Measurements from ENCODE around the gene NTS. TPM values are rescaled to one million over a fixed set of nuclear protein-coding genes. Genes with fewer than 3 reads are reported as not detected.
A peak's percentile ranks its signal among the peaks of the same experiment; 100 is the strongest.

Gene NTS
- under 1 TPM in 1 of 4 donors, not detected in 3; 0.43 TPM for total RNA-seq
- 1.1 TPM for polyA plus RNA-seq
- long read RNA-seq, donor 1 = 0 reads
- long read RNA-seq, donor 2 = 0 reads
- long read RNA-seq, donor 3 = 0 reads
- long read RNA-seq, donor 4 = 0 reads

GRCh38 chr12:85874031-85874461, at the start of gene NTS:
Gene NTS (plus strand): TSS chr12:85874295. CDS start chr12:85874404, 109 bp downstream.
- WGBS = 6% methylated on average over 3 of the region's 3 CpGs
- no peaks in the 10 kb centered on the region for H3K9me3 ChIP-seq (ENCODE audit: control insufficient read depth, low read length)
- intact Hi-C loops (cut with DNase I) = loop anchor here in 3 of 4 donors (5.0 to 10.0 kb wide), 2 partner anchors 399 to 402 kb away; no protein-coding TSS in a partner anchor
- H3K4me3 ChIP-seq (ENCODE audit: low read length) = no peak within 1 kb of the TSS
- ATAC-seq (no peak), DNase-seq (no peak)
- no peak within 1 kb of the TSS for H3K27ac ChIP-seq (ENCODE audit: low read length)
- no peaks in the 10 kb centered on the region for H3K27me3 ChIP-seq (ENCODE audit: control insufficient read depth, insufficient read depth)
- H3K4me1 ChIP-seq (ENCODE audit: control insufficient read depth, insufficient read depth, low read length) = no peaks in the 10 kb centered on the region

GRCh38 chr12:85825746-85826145, 48.3 kb upstream of the NTS start:
- H3K9me3 ChIP-seq (ENCODE audit: control insufficient read depth, low read length) = no peaks in the 10 kb centered on the region
- no peak overlapping the region for H3K27ac ChIP-seq (ENCODE audit: low read length)
- intact Hi-C loops (cut with DNase I) = no loop called here
- DNase-seq = no peak
- H3K4me3 ChIP-seq (ENCODE audit: low read length) = no peak overlapping the region
- ATAC-seq = no peak
- no peaks in the 10 kb centered on the region for H3K4me1 ChIP-seq (ENCODE audit: control insufficient read depth, insufficient read depth, low read length)
- H3K27me3 ChIP-seq (ENCODE audit: control insufficient read depth, insufficient read depth) = no peaks in the 10 kb centered on the region

GRCh38 chr12:85828576-85828975, 45.5 kb upstream of the NTS start:
- Histone ChIP-seq H3K4me1 (ENCODE audit: control insufficient read depth, insufficient read depth, low read length) (no peaks in the 10 kb centered on the region), H3K4me3 (ENCODE audit: low read length) (no peak overlapping the region), H3K27ac (ENCODE audit: low read length) (no peak overlapping the region), H3K27me3 (ENCODE audit: control insufficient read depth, insufficient read depth) (no peaks in the 10 kb centered on the region), H3K9me3 (ENCODE audit: control insufficient read depth, low read length) (no peaks in the 10 kb centered on the region)
- ATAC-seq (no peak), DNase-seq (no peak)
- WGBS = 99% methylated on average over 1 of the region's 1 CpG
- intact Hi-C loops (cut with DNase I) = no loop called here

- no peak for DNase-seq
- no peak overlapping the region for H3K27ac ChIP-seq (ENCODE audit: low read length)
- H3K27me3 ChIP-seq (ENCODE audit: control insufficient read depth, insufficient read depth) = no peaks in the 10 kb centered on the region
- ATAC-seq = no peak
- WGBS = 85% methylated on average over 2 of the region's 2 CpGs
- no peaks in the 10 kb centered on the region for H3K4me1 ChIP-seq (ENCODE audit: control insufficient read depth, insufficient read depth, low read length)
- intact Hi-C loops (cut with DNase I) = no loop called here
- H3K9me3 ChIP-seq (ENCODE audit: control insufficient read depth, low read length) = no peaks in the 10 kb centered on the region
- H3K4me3 ChIP-seq (ENCODE audit: low read length) = no peak overlapping the region
Observed at GRCh38 chr12:85829391-85829790, 44.7 kb upstream of the NTS start.

GRCh38 chr12:85831327-85831990, 42.6 kb upstream of the NTS start:
- no peak overlapping the region for H3K27ac ChIP-seq (ENCODE audit: low read length)
- DNase-seq = no peak
- H3K9me3 ChIP-seq (ENCODE audit: control insufficient read depth, low read length) = no peaks in the 10 kb centered on the region
- H3K4me3 ChIP-seq (ENCODE audit: low read length) = no peak overlapping the region
- H3K4me1 ChIP-seq (ENCODE audit: control insufficient read depth, insufficient read depth, low read length) = no peaks in the 10 kb centered on the region
- intact Hi-C loops (cut with DNase I) = no loop called here
- H3K27me3 ChIP-seq (ENCODE audit: control insufficient read depth, insufficient read depth) = no peaks in the 10 kb centered on the region
- no peak for ATAC-seq
- 54% methylated on average over 2 of the region's 2 CpGs for WGBS

GRCh38 chr12:85833579-85833978, 40.5 kb upstream of the NTS start:
- Histone ChIP-seq H3K9me3 (ENCODE audit: control insufficient read depth, low read length) (no peaks in the 10 kb centered on the region), H3K4me3 (ENCODE audit: low read length) (no peak overlapping the region), H3K27ac (ENCODE audit: low read length) (no peak overlapping the region), H3K4me1 (ENCODE audit: control insufficient read depth, insufficient read depth, low read length) (no peaks in the 10 kb centered on the region), H3K27me3 (ENCODE audit: control insufficient read depth, insufficient read depth) (no peaks in the 10 kb centered on the region)
- no peak for DNase-seq
- intact Hi-C loops (cut with DNase I) = no loop called here
- ATAC-seq = no peak

GRCh38 chr12:85834378-85834777, 39.7 kb upstream of the NTS start:
- H3K9me3 ChIP-seq (ENCODE audit: control insufficient read depth, low read length) = no peaks in the 10 kb centered on the region
- no peaks in the 10 kb centered on the region for H3K4me1 ChIP-seq (ENCODE audit: control insufficient read depth, insufficient read depth, low read length)
- peak overlapping the region; percentile 54 for H3K4me3 ChIP-seq (ENCODE audit: low read length)
- no peaks in the 10 kb centered on the region for H3K27me3 ChIP-seq (ENCODE audit: control insufficient read depth, insufficient read depth)
- 47% methylated on average over 2 of the region's 2 CpGs for WGBS
- DNase-seq (no peak), ATAC-seq (no peak)
- intact Hi-C loops (cut with DNase I) = no loop called here
- H3K27ac ChIP-seq (ENCODE audit: low read length) = no peak overlapping the region

GRCh38 chr12:85835426-85836196, 38.5 kb upstream of the NTS start:
- DNase-seq (no peak), ATAC-seq (peak; percentile 10 to 70)
- H3K4me1 ChIP-seq (ENCODE audit: control insufficient read depth, insufficient read depth, low read length) = no peaks in the 10 kb centered on the region
- peak overlapping the region; percentile 54 for H3K27ac ChIP-seq (ENCODE audit: low read length)
- 11% methylated on average over 4 of the region's 4 CpGs for WGBS
- H3K4me3 ChIP-seq (ENCODE audit: low read length) = peak overlapping the region; percentile 96
- no peaks in the 10 kb centered on the region for H3K9me3 ChIP-seq (ENCODE audit: control insufficient read depth, low read length)
- intact Hi-C loops (cut with DNase I) = no loop called here
- no peaks in the 10 kb centered on the region for H3K27me3 ChIP-seq (ENCODE audit: control insufficient read depth, insufficient read depth)

- H3K27me3 ChIP-seq (ENCODE audit: control insufficient read depth, insufficient read depth) = no peaks in the 10 kb centered on the region
- peak within 1 kb of the TSS; percentile 54 for H3K27ac ChIP-seq (ENCODE audit: low read length)
- no peaks in the 10 kb centered on the region for H3K4me1 ChIP-seq (ENCODE audit: control insufficient read depth, insufficient read depth, low read length)
- peak; percentile 75 to 91 (median 82) for DNase-seq
- peak; percentile 93 to 96 for ATAC-seq
- H3K4me3 ChIP-seq (ENCODE audit: low read length) = peak within 1 kb of the TSS; percentile 96
- no peaks in the 10 kb centered on the region for H3K9me3 ChIP-seq (ENCODE audit: control insufficient read depth, low read length)
- intact Hi-C loops (cut with DNase I) = no loop called here
- 24% methylated on average over 15 of the region's 15 CpGs for WGBS
Observed at GRCh38 chr12:85836197-85837090, 37.7 kb upstream of the NTS start, which contains the start of gene RASSF9. Gene RASSF9 (minus strand): TSS chr12:85836409. CDS start chr12:85836201, 208 bp downstream.

- DNase-seq = peak in 1 of 3 donors; percentile 35
- peak; percentile 18 to 22 for ATAC-seq
- intact Hi-C loops (cut with DNase I) = no loop called here
Observed at GRCh38 chr12:85843606-85844310, 30.3 kb upstream of the NTS start.

More at GRCh38 chr12:85843606-85844310, 30.3 kb upstream of the NTS start:
- Histone ChIP-seq H3K27ac (ENCODE audit: low read length) (no peak overlapping the region), H3K9me3 (ENCODE audit: control insufficient read depth, low read length) (no peaks in the 10 kb centered on the region), H3K4me1 (ENCODE audit: control insufficient read depth, insufficient read depth, low read length) (no peaks in the 10 kb centered on the region), H3K27me3 (ENCODE audit: control insufficient read depth, insufficient read depth) (no peaks in the 10 kb centered on the region), H3K4me3 (ENCODE audit: low read length) (no peak overlapping the region)
- 90% methylated on average over 17 of the region's 17 CpGs for WGBS

Measured in right cardiac atrium (tissue), 5 donors.